Lung (tissue), 12 donors: Measurements from ENCODE around the gene ENO2. TPM values are rescaled to one million over a fixed set of nuclear protein-coding genes. Genes with fewer than 3 reads are reported as not detected.
A peak's percentile ranks its signal among the peaks of the same experiment; 100 is the strongest.

ENCODE experiments used
- ATAC-seq: fragments of 200-7000 bp; cut with Tn5 transposase; one replicate; pipeline ENCODE4 v1.9.1; 2020; ENCODE audit warnings: moderate number of reproducible peaks; ENCODE audit not compliant: insufficient read depth, low FRiP score
- DNase-seq, 3 donors: peaks; one replicate each; pipeline ENCODE4 v3.0.0-alpha.2; 2013 to 2017
- H3K27ac ChIP-seq, 2 donors: one replicate each; pipeline ENCODE4 v1.5.1; 2013; ENCODE audit warnings: mild to moderate bottlenecking in 2 of 2, moderate library complexity in 2 of 2, control low read depth in 1 of 2, inconsistent platforms in 1 of 2, low read depth in 1 of 2, low read length in 1 of 2
- H3K27me3 ChIP-seq, 3 donors: one replicate each; pipeline ENCODE4 v1.5.1; 2013; ENCODE audit warnings: low read length in 2 of 3; ENCODE audit not compliant: control insufficient read depth in 3 of 3, insufficient read depth in 3 of 3
- H3K36me3 ChIP-seq, 4 donors: one replicate each; pipeline ENCODE4 v1.5.1; 2013; ENCODE audit warnings: low read length in 4 of 4, mild to moderate bottlenecking in 1 of 4, moderate library complexity in 1 of 4; ENCODE audit not compliant: control insufficient read depth in 4 of 4, insufficient read depth in 4 of 4
- H3K4me1 ChIP-seq, 5 donors: one replicate each; pipeline ENCODE4 v1.5.1; 2013; ENCODE audit warnings: low read length in 5 of 5, mild to moderate bottlenecking in 2 of 5, moderate library complexity in 1 of 5; ENCODE audit not compliant: control insufficient read depth in 5 of 5, insufficient read depth in 5 of 5
- H3K4me3 ChIP-seq: one replicate; pipeline ENCODE4 v1.5.1; 2013; ENCODE audit warnings: mild to moderate bottlenecking, control low read depth, moderate library complexity
- H3K9ac ChIP-seq, 2 donors: one replicate each; pipeline ENCODE4 v1.5.1; 2013; ENCODE audit warnings: low read length in 2 of 2, control low read depth in 1 of 2; ENCODE audit not compliant: insufficient read depth in 1 of 2
- H3K9me3 ChIP-seq, 4 donors: one replicate each; pipeline ENCODE4 v1.5.1; 2013; ENCODE audit warnings: low read length in 3 of 4, mild to moderate bottlenecking in 1 of 4, moderate library complexity in 1 of 4; ENCODE audit not compliant: control insufficient read depth in 4 of 4, insufficient read depth in 3 of 4
- CTCF ChIP-seq: IDR thresholded peaks from 2 replicates; pipeline ENCODE4 v1.5.1; 2012; ENCODE audit warnings: mild to moderate bottlenecking; ENCODE audit errors: control extremely low read depth, extremely low read depth
- WGBS, 2 donors: extraction: QIAGEN DNeasy Blood & Tissue Kit; methylation state at CpG; one replicate each; pipeline ENCODE4 v1.1.7; 2013; 5-methylcytosine and 5-hydroxymethylcytosine counted together
- polyA plus RNA-seq, 2 donors: library from polyadenylated mRNA; stranded (reverse); fragments of 200-250 nt; gene quantifications; one replicate each; pipeline ENCODE4 v1.2.1, GENCODE V29; 2013
- total RNA-seq, 2 donors: library from RNA; depleted of rRNA in 1 of 2; stranded (reverse); fragments of >200 nt in 1 of 2; gene quantifications; one replicate each; pipeline ENCODE4 v1.2.1, GENCODE V29; 2014 to 2021
- donor health status: control.
- donor health status: control.
- donor health status: Bipolar disorder and iron deficiency.
- donor health status: healthy.
- donor health status: DM: yes; HTN: yes; CAD: no.

ENO2 gene
- total and polyA plus RNA-seq, 4 donors, result 14.4 to 41.9 (median 30.8) TPM

- Histone ChIP-seq H3K27me3 (no peaks in the 10 kb centered on the region), H3K9ac (no peak overlapping the region), H3K27ac (no peak overlapping the region), H3K4me3 (no peak overlapping the region), H3K9me3 (no peaks in the 10 kb centered on the region), H3K4me1 (peaks cover 8 to 34% (median 19%) of the 10 kb centered on the region in 5 donors), H3K36me3 (peaks cover 0 to 8% (median under 1%) of the 10 kb centered on the region in 4 donors)
- DNase-seq (no peak), ATAC-seq (no peak)
- WGBS, 2 donors, result 63 to 77% methylated on average over 9 of the region's 9 CpGs
- no peak for TF ChIP-seq CTCF
These were observed 7.9 kb downstream of the ENO2 start for GRCh38 chr12:6921996-6922946.

GRCh38 chr12:6923003-6923732 lies 8.8 kb downstream of the ENO2 start:
- DNase-seq (no peak), ATAC-seq (no peak)
- Histone ChIP-seq H3K4me3 (no peak overlapping the region), H3K4me1 (peaks cover 8 to 35% (median 19%) of the 10 kb centered on the region in 5 donors), H3K27ac (peak overlapping the region in 1 of 2 donors; percentile 2), H3K9ac (no peak overlapping the region), H3K27me3 (no peaks in the 10 kb centered on the region), H3K9me3 (no peaks in the 10 kb centered on the region), H3K36me3 (peaks cover 0 to 4% (median under 1%) of the 10 kb centered on the region in 4 donors)
- no peak for TF ChIP-seq CTCF
- WGBS, 2 donors, result 83 to 85% methylated on average over 10 of the region's 10 CpGs

- Histone ChIP-seq H3K27ac (peak overlapping the region in 1 of 2 donors; percentile 2), H3K4me1 (peaks cover 8 to 35% (median 19%) of the 10 kb centered on the region in 5 donors), H3K9me3 (no peaks in the 10 kb centered on the region), H3K4me3 (no peak overlapping the region), H3K27me3 (no peaks in the 10 kb centered on the region), H3K36me3 (peaks cover 0 to 4% (median under 1%) of the 10 kb centered on the region in 4 donors), H3K9ac (no peak overlapping the region)
- TF ChIP-seq CTCF, result no peak
- 52 to 62% methylated on average over 6 of the region's 6 CpGs for WGBS, 2 donors
- DNase-seq (no peak), ATAC-seq (no peak)
These were observed 9.5 kb downstream of the ENO2 start for GRCh38 chr12:6923851-6924250.
